MM.1S (cell line): ENCODE measurements around the gene MED27.
A peak's percentile ranks its signal among the peaks of the same experiment; 100 is the strongest.

Experiments used
- DNase-seq: peaks from one replicate; pipeline ENCODE4 v3.0.0-alpha.2; 2015
- H2AFZ ChIP-seq: fragments of 300-600 bp; sonication (generic); 2 replicates; pipeline ENCODE4 v1.6.0; 2016; ENCODE audit warnings: antibody characterized with exemption, low read length
- H3F3A ChIP-seq: fragments of 300-600 bp; sonication (generic); 2 replicates; pipeline ENCODE4 v1.6.1; 2016; ENCODE audit warnings: mild to moderate bottlenecking, antibody characterized with exemption, low read length, moderate library complexity, mixed read lengths; ENCODE audit not compliant: insufficient read depth
- H3K27ac ChIP-seq: fragments of 300-600 bp; sonication (generic); 2 replicates; pipeline ENCODE4 v1.5.1; 2016; ENCODE audit warnings: mild to moderate bottlenecking, low read length
- H3K27me3 ChIP-seq: fragments of 300-600 bp; sonication (generic); replicated peaks from 2 replicates; pipeline ENCODE4 v1.6.0; 2016; ENCODE audit warnings: low read length; ENCODE audit not compliant: insufficient read depth
- H3K36me3 ChIP-seq: fragments of 300-600 bp; sonication (generic); replicated peaks from 2 replicates; pipeline ENCODE4 v1.6.1; 2016; ENCODE audit warnings: mild to moderate bottlenecking, low read length, mixed read lengths; ENCODE audit not compliant: insufficient read depth
- H3K4me1 ChIP-seq: fragments of 300-600 bp; sonication (generic); 2 replicates; pipeline ENCODE4 v1.6.1; 2016; ENCODE audit warnings: low read length, mixed read lengths
- H3K4me2 ChIP-seq: fragments of 300-600 bp; sonication (generic); 2 replicates; pipeline ENCODE4 v1.6.0; 2016; ENCODE audit warnings: low read depth, low read length
- H3K4me3 ChIP-seq: fragments of 300-600 bp; sonication (generic); 2 replicates; pipeline ENCODE4 v1.5.1; 2016; ENCODE audit warnings: low read length, mixed read lengths
- H3K79me2 ChIP-seq: fragments of 300-600 bp; sonication (generic); 2 replicates; pipeline ENCODE4 v1.6.1; 2016; ENCODE audit warnings: mixed run types, low read length, mixed read lengths
- H3K9ac ChIP-seq: fragments of 300-600 bp; sonication (generic); 2 replicates; pipeline ENCODE4 v1.6.1; 2016; ENCODE audit warnings: low read length, mixed read lengths
- H3K9me2 ChIP-seq: fragments of 300-600 bp; sonication (generic); replicated peaks from 2 replicates; pipeline ENCODE4 v1.6.1; 2016; ENCODE audit warnings: mild to moderate bottlenecking, low read length, mixed read lengths; ENCODE audit not compliant: insufficient read depth
- H3K9me3 ChIP-seq: fragments of 300-600 bp; sonication (generic); replicated peaks from 2 replicates; pipeline ENCODE4 v1.6.1; 2016; ENCODE audit warnings: mild to moderate bottlenecking, low read length, mixed read lengths; ENCODE audit not compliant: insufficient read depth
- H4K20me1 ChIP-seq: fragments of 300-600 bp; sonication (generic); 2 replicates; pipeline ENCODE4 v1.6.1; 2016; ENCODE audit warnings: mild to moderate bottlenecking, low read length, moderate library complexity, mixed read lengths; ENCODE audit not compliant: insufficient read depth
- CTCF ChIP-seq: fragments of 300-600 bp; sonication (generic); IDR thresholded peaks from 2 replicates; pipeline ENCODE4 v1.5.1; 2016; ENCODE audit warnings: antibody characterized with exemption, low read length, mixed read lengths
- EZH2 ChIP-seq: fragments of 300-600 bp; sonication (generic); optimal IDR thresholded peaks from 2 replicates; pipeline ENCODE3; 2017; ENCODE audit warnings: low read depth, mild to moderate bottlenecking, antibody characterized with exemption, low read length, mixed read lengths
- EZH2phosphoT487 ChIP-seq: fragments of 300-600 bp; sonication (generic); IDR thresholded peaks from 2 replicates; pipeline ENCODE4 v1.6.1; 2018; ENCODE audit warnings: antibody characterized with exemption, low read length

MED27 gene

DNA sequence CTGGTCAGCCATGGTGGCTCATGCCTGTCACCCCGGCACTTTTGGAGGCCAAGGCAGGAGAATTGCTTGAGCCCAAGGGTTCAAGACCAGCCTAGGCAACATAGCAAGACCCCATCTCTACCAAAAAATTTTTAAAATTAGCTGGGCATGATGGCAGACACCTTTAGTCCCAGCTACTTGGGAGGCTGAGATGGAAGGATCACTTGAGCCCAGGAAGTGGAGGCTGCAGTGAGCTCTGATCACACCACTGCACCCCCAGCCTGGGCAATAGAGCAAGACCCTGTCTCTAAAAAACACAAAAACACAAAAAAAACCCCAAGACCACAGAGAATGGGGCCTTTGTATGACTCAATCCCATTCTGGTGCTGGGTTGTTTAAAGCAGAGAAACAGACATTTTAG is 44.0 kb downstream of the MED27 start:
- Histone ChIP-seq H3K79me2 (peaks cover 31% of the 10 kb centered on the region), H3K27me3 (no peaks in the 10 kb centered on the region), H4K20me1 (peaks cover 12% of the 10 kb centered on the region)

DNA sequence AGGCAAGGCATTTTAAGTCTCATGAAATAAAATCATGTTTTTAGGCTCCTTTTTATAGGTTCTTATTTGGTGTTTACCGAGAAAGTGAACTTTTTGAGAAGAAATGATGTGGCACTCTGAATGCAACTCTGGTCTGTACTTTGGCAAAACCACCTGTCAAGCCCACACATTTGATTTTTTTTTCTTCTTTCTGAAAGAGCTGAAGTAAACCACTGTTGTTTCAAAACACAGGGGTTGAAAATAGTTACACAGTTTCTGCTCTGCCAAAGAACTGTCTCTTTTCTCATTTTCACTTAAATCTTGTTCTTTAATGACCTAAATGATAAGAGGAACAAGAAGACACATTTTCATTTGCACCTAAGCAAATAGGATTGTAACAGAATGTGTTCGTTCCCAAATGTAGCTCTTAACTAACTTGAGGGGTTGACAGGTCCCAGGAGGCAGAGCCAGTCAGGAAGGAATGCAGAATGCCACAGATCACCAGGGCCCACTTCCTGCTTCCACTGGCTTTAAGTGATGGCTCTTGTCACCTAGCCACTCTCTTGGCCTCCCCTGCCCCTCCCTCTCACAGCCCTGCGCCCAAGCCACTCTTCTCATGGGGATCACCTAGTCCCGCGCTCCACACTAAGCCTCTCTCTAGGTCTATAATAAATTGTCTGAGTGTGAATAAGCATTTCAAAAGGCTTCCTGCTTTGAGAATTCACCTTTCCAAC is 47.3 kb downstream of the MED27 start:
- Histone ChIP-seq H4K20me1 (peaks cover 16% of the 10 kb centered on the region), H3K4me3 (no peak overlapping the region), H3K36me3 (no peaks in the 10 kb centered on the region), H3F3A (no peaks in the 10 kb centered on the region), H3K27me3 (no peaks in the 10 kb centered on the region), H3K9me3 (no peaks in the 10 kb centered on the region), H2AFZ (no peak overlapping the region), H3K79me2 (peaks cover 31% of the 10 kb centered on the region), H3K4me2 (no peak overlapping the region), H3K4me1 (peaks cover 14% of the 10 kb centered on the region), H3K27ac (no peak overlapping the region), H3K9me2 (no peaks in the 10 kb centered on the region), H3K9ac (no peak overlapping the region)
- peak; percentile 8 for DNase-seq
- no peak for TF ChIP-seq EZH2
- no peak for TF ChIP-seq CTCF
- no peak for TF ChIP-seq EZH2phosphoT487

More for the DNA sequence above, 44.0 kb downstream of the MED27 start:
- Histone ChIP-seq H3K9ac (no peak overlapping the region), H2AFZ (no peak overlapping the region), H3K36me3 (no peaks in the 10 kb centered on the region), H3K4me2 (no peak overlapping the region), H3K9me3 (no peaks in the 10 kb centered on the region), H3K9me2 (no peaks in the 10 kb centered on the region), H3K4me3 (no peak overlapping the region), H3K27ac (no peak overlapping the region), H3K4me1 (peaks cover 14% of the 10 kb centered on the region), H3F3A (no peaks in the 10 kb centered on the region)
- TF ChIP-seq CTCF (no peak), EZH2 (no peak), EZH2phosphoT487 (no peak)
- no peak for DNase-seq

GRCh38 chr9:132031467-132032237 is 48.0 kb downstream of the MED27 start:
- peaks cover 30% of the 10 kb centered on the region for H3K79me2 ChIP-seq

More at GRCh38 chr9:132031467-132032237, 48.0 kb downstream of the MED27 start:
- no peaks in the 10 kb centered on the region for H3K9me2 ChIP-seq
- no peak overlapping the region for H3K4me2 ChIP-seq
- H4K20me1 ChIP-seq: peaks cover 16% of the 10 kb centered on the region
- no peaks in the 10 kb centered on the region for H3K36me3 ChIP-seq
- no peaks in the 10 kb centered on the region for H3K9me3 ChIP-seq
- H3K9ac ChIP-seq: no peak overlapping the region
- no peak for DNase-seq
- no peak overlapping the region for H3K27ac ChIP-seq
- H3F3A ChIP-seq: no peaks in the 10 kb centered on the region
- H2AFZ ChIP-seq: no peak overlapping the region
- H3K27me3 ChIP-seq: no peaks in the 10 kb centered on the region
- H3K4me1 ChIP-seq: peaks cover 14% of the 10 kb centered on the region
- H3K4me3 ChIP-seq: no peak overlapping the region
- TF ChIP-seq EZH2phosphoT487 (no peak), CTCF (no peak), EZH2 (no peak)
